H9 (cell line): ENCODE measurements around the gene ANP32B. TPM values are rescaled to one million over a fixed set of nuclear protein-coding genes. Genes with fewer than 3 reads are reported as not detected.

Experiments
- DNase-seq: peaks from one replicate; pipeline ENCODE4 v3.0.0-alpha.2; 2017
- H2AFZ ChIP-seq: one replicate; pipeline ENCODE4 v1.6.1; 2013; ENCODE audit warnings: mild to moderate bottlenecking, low read length, control low read depth, moderate library complexity
- H2AK5ac ChIP-seq: 2 replicates; pipeline ENCODE4 v1.6.1; 2013; ENCODE audit warnings: low read length, control low read depth, mixed read lengths; ENCODE audit not compliant: insufficient read length
- H2BK120ac ChIP-seq: one replicate; pipeline ENCODE4 v1.6.1; 2013; ENCODE audit warnings: low read depth, mild to moderate bottlenecking, low read length, control low read depth, inconsistent platforms; ENCODE audit not compliant: poor library complexity, severe bottlenecking
- H2BK12ac ChIP-seq: 2 replicates; pipeline ENCODE4 v1.6.1; 2013; ENCODE audit warnings: low read length, control low read depth, mixed read lengths, low read depth; ENCODE audit not compliant: insufficient read length
- H2BK15ac ChIP-seq: 2 replicates; pipeline ENCODE4 v1.6.1; 2013; ENCODE audit warnings: low read depth, low read length, control low read depth
- H2BK20ac ChIP-seq: one replicate; pipeline ENCODE4 v1.6.1; 2013; ENCODE audit warnings: low read depth, mild to moderate bottlenecking, low read length, control low read depth, inconsistent platforms; ENCODE audit not compliant: poor library complexity, severe bottlenecking
- H2BK5ac ChIP-seq: 2 replicates; pipeline ENCODE4 v1.6.1; 2013; ENCODE audit warnings: low read length, control low read depth, mixed read lengths; ENCODE audit not compliant: insufficient read length
- H3K14ac ChIP-seq: 2 replicates; pipeline ENCODE4 v1.6.1; 2013; ENCODE audit warnings: low read length, control low read depth; ENCODE audit not compliant: insufficient read depth
- H3K18ac ChIP-seq: 2 replicates; pipeline ENCODE4 v1.6.1; 2013; ENCODE audit warnings: low read depth, mild to moderate bottlenecking, mixed read lengths, low read length, control low read depth; ENCODE audit not compliant: insufficient read length
- H3K23ac ChIP-seq: 2 replicates; pipeline ENCODE4 v1.6.1; 2013; ENCODE audit warnings: low read length, control low read depth, mixed read lengths, low read depth; ENCODE audit not compliant: insufficient read length
- H3K23me2 ChIP-seq: 2 replicates; pipeline ENCODE4 v1.6.1; 2013; ENCODE audit warnings: low read depth, mild to moderate bottlenecking, mixed read lengths, low read length, control low read depth; ENCODE audit not compliant: insufficient read length, poor library complexity, severe bottlenecking
- H3K27ac ChIP-seq: 2 replicates; pipeline ENCODE4 v1.5.1; 2013; ENCODE audit warnings: low read length, control low read depth, mixed read lengths, low read depth; ENCODE audit not compliant: insufficient read length
- H3K27me3 ChIP-seq: 2 replicates; pipeline ENCODE4 v1.6.1; 2013; ENCODE audit warnings: low read length, control low read depth, inconsistent platforms; ENCODE audit not compliant: insufficient read depth
- H3K4ac ChIP-seq: 2 replicates; pipeline ENCODE4 v1.6.1; 2013; ENCODE audit warnings: low read depth, mild to moderate bottlenecking, control low read depth, inconsistent platforms, low read length, moderate library complexity
- H3K4me1 ChIP-seq: 2 replicates; pipeline ENCODE4 v1.6.1; 2013; ENCODE audit warnings: low read length, control low read depth, inconsistent platforms; ENCODE audit not compliant: insufficient read depth
- H3K4me2 ChIP-seq: 2 replicates; pipeline ENCODE4 v1.6.1; 2013; ENCODE audit warnings: low read length, control low read depth, mixed read lengths; ENCODE audit not compliant: insufficient read length, insufficient read depth
- H3K56ac ChIP-seq: 2 replicates; pipeline ENCODE4 v1.6.1; 2013; ENCODE audit warnings: low read depth, mild to moderate bottlenecking, mixed read lengths, low read length, control low read depth; ENCODE audit not compliant: insufficient read length
- H3K79me1 ChIP-seq: 2 replicates; pipeline ENCODE4 v1.6.1; 2013; ENCODE audit warnings: low read depth, mild to moderate bottlenecking, moderate library complexity, low read length, control low read depth, inconsistent platforms; ENCODE audit not compliant: insufficient read depth, poor library complexity, severe bottlenecking
- H3K79me2 ChIP-seq: 2 replicates; pipeline ENCODE4 v1.6.1; 2013; ENCODE audit warnings: low read length, control low read depth, inconsistent platforms; ENCODE audit not compliant: insufficient read depth
- H3K9ac ChIP-seq: 2 replicates; pipeline ENCODE4 v1.6.1; 2013; ENCODE audit warnings: low read length, control low read depth, mixed read lengths; ENCODE audit not compliant: insufficient read length; ENCODE audit errors: extremely low read depth
- H3K9me3 ChIP-seq: one replicate; pipeline ENCODE4 v1.6.1; 2013; ENCODE audit warnings: low read depth, low read length, inconsistent platforms; ENCODE audit not compliant: control insufficient read depth
- H3T11ph ChIP-seq: one replicate; pipeline ENCODE4 v1.6.1; 2013; ENCODE audit warnings: mild to moderate bottlenecking, low read length, control low read depth, inconsistent platforms
- H4K20me1 ChIP-seq: one replicate; pipeline ENCODE4 v1.6.1; 2013; ENCODE audit not compliant: control insufficient read depth, insufficient read length, insufficient read depth
- H4K5ac ChIP-seq: 2 replicates; pipeline ENCODE4 v1.6.1; 2013; ENCODE audit warnings: low read depth, mild to moderate bottlenecking, mixed read lengths, low read length, control low read depth; ENCODE audit not compliant: insufficient read length
- H4K8ac ChIP-seq: replicated peaks from 2 replicates; pipeline ENCODE4 v1.6.1; 2013; ENCODE audit warnings: low read length, control low read depth, mixed read lengths, low read depth; ENCODE audit not compliant: insufficient read length
- H4K91ac ChIP-seq: 2 replicates; pipeline ENCODE4 v1.6.1; 2013; ENCODE audit warnings: low read depth, mild to moderate bottlenecking, moderate library complexity, mixed read lengths, low read length, control low read depth; ENCODE audit not compliant: insufficient read length
- H3K27ac Mint-ChIP-seq, 3 experiments: 2 replicates in 2 of 3; 3 replicates in 1 of 3; pipeline ENCODE4 v1.8.0; 2020 to 2021; ENCODE audit warnings: mixed read lengths in 3 of 3, mild to moderate bottlenecking in 1 of 3, moderate library complexity in 1 of 3
- H3K27me3 Mint-ChIP-seq: 2 replicates; pipeline ENCODE4 v1.8.0; 2021; ENCODE audit warnings: low read depth, mild to moderate bottlenecking, moderate library complexity, mixed read lengths
- H3K36me3 Mint-ChIP-seq, 3 experiments: 2 replicates in 2 of 3; 3 replicates in 1 of 3; pipeline ENCODE4 v1.8.0; 2020 to 2021; ENCODE audit warnings: low read depth in 3 of 3, mixed read lengths in 3 of 3; ENCODE audit not compliant: insufficient read depth in 1 of 3
- H3K4me1 Mint-ChIP-seq, 2 experiments: 2 replicates each; pipeline ENCODE4 v1.8.0; 2020; ENCODE audit warnings: mixed read lengths in 2 of 2
- H3K4me3 Mint-ChIP-seq, 2 experiments: 2 replicates in 1 of 2; 3 replicates in 1 of 2; pipeline ENCODE4 v1.8.0; 2020 to 2021; ENCODE audit warnings: mild to moderate bottlenecking in 2 of 2, mixed read lengths in 2 of 2, moderate library complexity in 1 of 2
- H3K9me3 Mint-ChIP-seq, 2 experiments: 2 replicates in 1 of 2; 3 replicates in 1 of 2; pipeline ENCODE4 v1.8.0; 2020; ENCODE audit warnings: mild to moderate bottlenecking in 2 of 2, mixed read lengths in 2 of 2, moderate library complexity in 1 of 2
- WGBS: extraction: QIAGEN DNeasy Blood & Tissue Kit; methylation state at CpG from one replicate; pipeline ENCODE4 v1.1.7; 2013; ENCODE audit warnings: missing lambda C conversion rate, low lambda C conversion rate, mixed read lengths; ENCODE audit not compliant: insufficient read length; ENCODE audit errors: extremely low coverage; 5-methylcytosine and 5-hydroxymethylcytosine counted together
- total RNA-seq: library from RNA; stranded (reverse); gene quantifications from 2 replicates; pipeline ENCODE4 v1.2.1, GENCODE V29; 2021
- TF ChIP-seq, protein P1 (sequence below): fragments of 200-600 bp; sonication (generic); conservative IDR thresholded peaks from 3 replicates; pipeline ENCODE4 v1.8.0; 2021; ENCODE audit warnings: antibody characterized with exemption, mild to moderate bottlenecking

The ANP32B gene
- total RNA-seq, 1 experiment from 2014 or later = 91.6 TPM

DNA sequence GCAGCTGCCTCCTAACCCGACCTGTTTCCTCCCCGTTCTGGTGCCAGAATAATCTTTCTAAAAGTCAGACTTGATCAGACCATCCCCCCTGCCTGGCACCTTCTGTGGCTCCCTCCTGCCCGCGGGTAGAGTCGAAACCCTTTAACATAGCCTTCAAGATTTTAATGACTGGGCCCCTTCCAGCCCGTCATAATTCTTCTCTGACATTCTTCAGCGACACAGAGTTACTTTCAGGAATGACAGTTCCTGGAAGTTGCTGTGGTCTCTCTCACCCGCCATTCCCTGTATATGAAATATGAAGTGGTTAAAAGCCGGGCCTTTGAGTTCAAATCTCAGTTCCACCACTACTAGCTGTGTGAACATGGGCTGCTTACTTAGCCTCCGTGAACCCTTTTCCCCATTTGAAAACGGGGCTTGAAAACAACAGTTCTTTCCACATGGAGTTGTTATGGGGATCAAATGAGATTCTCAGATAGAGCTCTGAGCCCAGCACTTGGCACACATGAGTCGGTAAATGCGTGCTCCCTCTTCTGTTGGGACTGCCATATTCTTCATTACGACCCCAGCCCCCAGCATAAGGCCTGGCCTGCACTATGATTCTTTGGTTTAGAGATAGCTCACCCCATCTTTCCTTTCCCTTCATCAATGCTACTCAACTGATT lies 74.1 kb downstream of the ANP32B start:
- Histone ChIP-seq H2BK15ac (no peak overlapping the region), H3T11ph (no peak overlapping the region), H3K79me1 (no peaks in the 10 kb centered on the region), H3K27ac (no peak overlapping the region), H2BK5ac (no peak overlapping the region), H3K9me3 (no peaks in the 10 kb centered on the region), H2BK120ac (no peak overlapping the region), H3K79me2 (no peaks in the 10 kb centered on the region; the same call in 1 of the 2 replicates), H3K23ac (no peak overlapping the region), H2BK12ac (no peak overlapping the region), H2AFZ (no peak overlapping the region), H3K27me3 (no peaks in the 10 kb centered on the region), H3K4me2 (peak overlapping the region; percentile 46), H3K9ac (peak overlapping the region; percentile 55), H4K91ac (no peak overlapping the region), H2AK5ac (no peak overlapping the region), H3K4ac (no peak overlapping the region), H3K23me2 (peaks cover 11% of the 10 kb centered on the region), H3K56ac (no peak overlapping the region), H2BK20ac (no peak overlapping the region), H3K14ac (peak overlapping the region; percentile 39; the same call in 1 of the 2 replicates), H4K5ac (no peak overlapping the region), H3K4me1 (peaks cover 2% of the 10 kb centered on the region; the same call in 1 of the 2 replicates), H4K8ac (no peak overlapping the region), H4K20me1 (no peaks in the 10 kb centered on the region), H3K18ac (no peak overlapping the region)
- H3K27me3 Mint-ChIP-seq = peaks cover 16% of the 10 kb centered on the region
- H3K4me1 Mint-ChIP-seq = peaks cover 7% of the 10 kb centered on the region in 2 experiments
- TF ChIP-seq, protein P1, sequence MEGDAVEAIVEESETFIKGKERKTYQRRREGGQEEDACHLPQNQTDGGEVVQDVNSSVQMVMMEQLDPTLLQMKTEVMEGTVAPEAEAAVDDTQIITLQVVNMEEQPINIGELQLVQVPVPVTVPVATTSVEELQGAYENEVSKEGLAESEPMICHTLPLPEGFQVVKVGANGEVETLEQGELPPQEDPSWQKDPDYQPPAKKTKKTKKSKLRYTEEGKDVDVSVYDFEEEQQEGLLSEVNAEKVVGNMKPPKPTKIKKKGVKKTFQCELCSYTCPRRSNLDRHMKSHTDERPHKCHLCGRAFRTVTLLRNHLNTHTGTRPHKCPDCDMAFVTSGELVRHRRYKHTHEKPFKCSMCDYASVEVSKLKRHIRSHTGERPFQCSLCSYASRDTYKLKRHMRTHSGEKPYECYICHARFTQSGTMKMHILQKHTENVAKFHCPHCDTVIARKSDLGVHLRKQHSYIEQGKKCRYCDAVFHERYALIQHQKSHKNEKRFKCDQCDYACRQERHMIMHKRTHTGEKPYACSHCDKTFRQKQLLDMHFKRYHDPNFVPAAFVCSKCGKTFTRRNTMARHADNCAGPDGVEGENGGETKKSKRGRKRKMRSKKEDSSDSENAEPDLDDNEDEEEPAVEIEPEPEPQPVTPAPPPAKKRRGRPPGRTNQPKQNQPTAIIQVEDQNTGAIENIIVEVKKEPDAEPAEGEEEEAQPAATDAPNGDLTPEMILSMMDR = no peak
- peaks cover 5 to 11% (median 7%) of the 10 kb centered on the region in 3 experiments for H3K36me3 Mint-ChIP-seq
- peak overlapping the region; percentile 29 to 95 (median 92); a peak in 4 of 7 replicates for H3K27ac Mint-ChIP-seq
- H3K4me3 Mint-ChIP-seq = peak overlapping the region; percentile 85 to 99
- no peak for DNase-seq
- no CpG with 5 or more reads among the region's 14 CpGs for WGBS
- no peaks in the 10 kb centered on the region for H3K9me3 Mint-ChIP-seq
